Transverse colon (tissue), 4 donors: ENCODE data around the gene IGSF9B. TPM values are rescaled to one million over a fixed set of nuclear protein-coding genes. Genes with fewer than 3 reads are reported as not detected.

Experiments
- DNase-seq: peaks from one replicate; pipeline ENCODE4 v3.0.0-alpha.2; 2019
- H3K27ac ChIP-seq, 4 donors: fragments of 200-600 bp; sonication (generic); 2 replicates each; pipeline ENCODE4 v1.5.1; 2016 to 2018; ENCODE audit warnings: inconsistent platforms in 4 of 4
- H3K27me3 ChIP-seq: fragments of 200-600 bp; sonication (generic); 2 replicates; pipeline ENCODE4 v1.5.1; 2017; ENCODE audit warnings: inconsistent platforms
- H3K36me3 ChIP-seq, 4 donors: fragments of 200-600 bp; sonication (generic); 2 replicates each; pipeline ENCODE4 v1.5.1; 2017 to 2019; ENCODE audit warnings: inconsistent platforms in 4 of 4
- H3K4me1 ChIP-seq, 4 donors: fragments of 200-600 bp; sonication (generic); 2 replicates each; pipeline ENCODE4 v1.5.1; 2017 to 2020; ENCODE audit warnings: inconsistent platforms in 4 of 4
- H3K4me3 ChIP-seq, 4 donors: fragments of 200-600 bp; sonication (generic); 1 replicate in 1 of 4; 2 replicates in 3 of 4; pipeline versions ENCODE4 v1.5.1 to v1.6.1; 2017 to 2019; ENCODE audit warnings: inconsistent platforms in 4 of 4
- H3K9me3 ChIP-seq, 2 donors: fragments of 200-600 bp; sonication (generic); 2 replicates each; pipeline ENCODE4 v1.5.1; 2017 to 2019; ENCODE audit warnings: inconsistent platforms in 2 of 2
- CTCF ChIP-seq, 5 experiments: fragments of 200-600 bp in 3 of 5; fragments of 450-650 bp in 2 of 5; sonication (generic) in 3 of 5; IDR thresholded peaks; 1 replicate in 2 of 5; 2 replicates in 3 of 5; pipeline ENCODE4 v1.5.1; 2016 to 2017; ENCODE audit warnings: antibody characterized with exemption in 5 of 5, inconsistent platforms in 3 of 5, mild to moderate bottlenecking in 2 of 5, moderate library complexity in 1 of 5
- EP300 ChIP-seq: sonication (generic); formaldehyde crosslinking; IDR thresholded peaks from one replicate; pipeline ENCODE4 v1.6.1; 2017; ENCODE audit warnings: antibody characterized with exemption, low read depth
- POLR2A ChIP-seq: fragments of 450-650 bp; IDR thresholded peaks from one replicate; pipeline ENCODE4 v1.6.1; 2016; ENCODE audit warnings: antibody characterized with exemption, mild to moderate bottlenecking, moderate library complexity
- POLR2AphosphoS5 ChIP-seq, 3 donors: sonication (generic); formaldehyde crosslinking; IDR thresholded peaks; one replicate each; pipeline ENCODE4 v1.6.1; 2016; ENCODE audit warnings: antibody characterized with exemption in 3 of 3
- WGBS, 2 donors: methylation state at CpG; one replicate each; pipeline ENCODE4 v1.1.5; 2018; ENCODE audit warnings: low coverage in 1 of 2; 5-methylcytosine and 5-hydroxymethylcytosine counted together
- in situ Hi-C, 4 donors: fragments of 200-750 bp; cut with MboI; loops; one replicate each; pipeline versions ENCODE4 v1.15.0 to v1.15.1; 2017; ENCODE audit warnings: low sequenced_read_pairs in 3 of 4, low pct_ligation_motif_present in 1 of 4, low pct_unique_long_range_greater_than_20kb in 1 of 4
- intact Hi-C: fragments of 100-400 bp; cut with DNase I; formaldehyde crosslinking; loops from one replicate; pipeline ENCODE4 v1.15.1; 2023; ENCODE audit warnings: low total_unique reads
- total RNA-seq, 4 donors: library from RNA; depleted of rRNA; stranded (reverse); fragments of >200 nt; gene quantifications; one replicate each; pipeline ENCODE4 v1.1.0, GENCODE V29; 2016

IGSF9B gene
- total RNA-seq, 4 donors from 2014 or later, result 2.6 to 15.3 (median 4.9) TPM

GRCh38 chr11:133921026-133921425, 35.7 kb downstream of the IGSF9B start:
- TF ChIP-seq EP300 (no peak), POLR2AphosphoS5 (IDR thresholded peaks at IDR 0.05) (no peak), CTCF (IDR thresholded peaks at IDR 0.05) (no peak), POLR2A (no peak)
- Histone ChIP-seq H3K27me3 (no peaks in the 10 kb centered on the region), H3K27ac (no peak overlapping the region), H3K36me3 (no peaks in the 10 kb centered on the region), H3K4me1 (peaks cover 0 to 4% (median 0%) of the 10 kb centered on the region in 4 donors), H3K4me3 (no peak overlapping the region), H3K9me3 (no peaks in the 10 kb centered on the region)
- no peak for DNase-seq
- WGBS, 2 donors, result 97% methylated on average over 33 of the region's 33 CpGs; no CpG with 5 or more reads in 1 of the 2 donors
- intact Hi-C loops, result no loop called here
- in situ Hi-C loops, result no loop called here

- no peak for TF ChIP-seq EP300
- no peak for TF ChIP-seq POLR2AphosphoS5 (IDR thresholded peaks at IDR 0.05)
- no peak overlapping the region for H3K4me3 ChIP-seq
- intact Hi-C loops, result no loop called here
- in situ Hi-C loops, result no loop called here
- H3K27me3 ChIP-seq, result no peaks in the 10 kb centered on the region
- H3K4me1 ChIP-seq, result peaks cover 0 to 4% (median 0%) of the 10 kb centered on the region in 4 donors
- no peaks in the 10 kb centered on the region for H3K9me3 ChIP-seq
- DNase-seq, result no peak
- no peak overlapping the region for H3K27ac ChIP-seq
- WGBS, 2 donors, result 96 to 100% methylated on average over 3 to 29 of the region's 47 CpGs
- no peaks in the 10 kb centered on the region for H3K36me3 ChIP-seq
Measured at GRCh38 chr11:133920109-133920990, 36.4 kb downstream of the IGSF9B start.

GRCh38 chr11:133919330-133920108, 37.2 kb downstream of the IGSF9B start:
- Histone ChIP-seq H3K36me3 (no peaks in the 10 kb centered on the region), H3K4me1 (peaks cover 0 to 4% (median 0%) of the 10 kb centered on the region in 4 donors), H3K9me3 (no peaks in the 10 kb centered on the region), H3K27ac (no peak overlapping the region), H3K27me3 (no peaks in the 10 kb centered on the region), H3K4me3 (no peak overlapping the region)
- intact Hi-C loops, result no loop called here
- no peak for TF ChIP-seq POLR2A
- TF ChIP-seq EP300, result no peak
- no peak for TF ChIP-seq POLR2AphosphoS5 (IDR thresholded peaks at IDR 0.05)
- TF ChIP-seq CTCF (IDR thresholded peaks at IDR 0.05), result no peak
- no peak for DNase-seq
- in situ Hi-C loops, result no loop called here
- 89% methylated on average over 66 of the region's 66 CpGs; no CpG with 5 or more reads in 1 of the 2 donors for WGBS, 2 donors

GRCh38 chr11:133918608-133919260, 38.0 kb downstream of the IGSF9B start:
- 52 to 77% methylated on average over 3 to 23 of the region's 26 CpGs for WGBS, 2 donors
- Histone ChIP-seq H3K36me3 (no peaks in the 10 kb centered on the region), H3K9me3 (no peaks in the 10 kb centered on the region), H3K4me1 (peaks cover 0 to 4% (median 0%) of the 10 kb centered on the region in 4 donors), H3K27ac (no peak overlapping the region), H3K4me3 (no peak overlapping the region), H3K27me3 (no peaks in the 10 kb centered on the region)
- no peak for DNase-seq
- intact Hi-C loops, result no loop called here
- TF ChIP-seq POLR2AphosphoS5 (IDR thresholded peaks at IDR 0.05), result no peak
- no peak for TF ChIP-seq EP300
- no peak for TF ChIP-seq CTCF (IDR thresholded peaks at IDR 0.05)
- no peak for TF ChIP-seq POLR2A
- in situ Hi-C loops, result no loop called here
